Measurements from ENCODE around the gene NUP43.
"Not testable (repeated sequence)": the region's sequence is repeated elsewhere in the genome, so short reads cannot be mapped to it uniquely, and the experiment has no call there.

The NUP43 gene

DNA sequence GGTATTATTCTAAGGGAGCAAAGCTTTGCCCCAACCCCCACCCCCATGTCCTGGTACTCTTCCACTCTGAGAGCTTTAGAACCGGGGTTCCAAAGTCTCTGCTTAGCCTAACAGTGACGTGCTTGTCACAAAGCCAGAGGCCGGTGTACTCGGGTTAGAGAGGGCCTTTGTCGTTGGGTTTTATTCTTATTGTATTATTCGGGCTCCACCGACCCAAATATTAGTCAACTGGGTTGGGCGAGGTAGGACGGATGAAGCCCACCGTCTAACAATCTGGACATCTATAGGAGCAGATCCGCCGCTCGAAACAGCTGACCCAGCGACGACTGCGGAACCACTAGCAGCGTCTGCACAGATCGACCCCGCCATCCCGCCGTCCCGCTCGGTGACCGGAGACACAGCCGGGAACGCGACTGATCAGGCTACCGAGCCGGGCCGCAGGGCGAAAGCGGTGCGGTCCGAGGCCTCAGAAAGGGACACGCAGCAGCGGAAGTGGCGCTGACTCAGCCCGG, 2.8 kb upstream of the NUP43 start:
- not testable (repeated sequence) for DNase-seq

DNA sequence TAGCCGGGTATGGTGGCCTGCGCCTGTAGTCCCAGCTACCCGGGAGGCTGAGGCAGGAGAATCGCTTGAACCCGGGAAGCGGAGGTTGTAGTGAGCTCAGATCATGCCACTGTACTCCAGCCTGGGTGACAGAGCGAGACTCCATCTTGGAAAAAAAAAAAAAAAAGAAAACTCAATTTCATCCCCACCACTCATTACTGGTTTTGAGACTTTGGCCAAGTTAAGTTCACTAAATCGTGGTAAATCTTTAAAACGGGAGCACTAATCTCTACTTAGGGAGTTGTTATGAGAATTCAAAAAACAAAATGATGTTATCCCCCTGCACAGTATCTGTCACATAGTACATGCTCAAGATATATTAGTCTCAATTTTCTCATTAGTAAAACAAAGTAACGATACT, 1.1 kb downstream of the NUP43 start:
- DNase-seq = not testable (repeated sequence)

DNA sequence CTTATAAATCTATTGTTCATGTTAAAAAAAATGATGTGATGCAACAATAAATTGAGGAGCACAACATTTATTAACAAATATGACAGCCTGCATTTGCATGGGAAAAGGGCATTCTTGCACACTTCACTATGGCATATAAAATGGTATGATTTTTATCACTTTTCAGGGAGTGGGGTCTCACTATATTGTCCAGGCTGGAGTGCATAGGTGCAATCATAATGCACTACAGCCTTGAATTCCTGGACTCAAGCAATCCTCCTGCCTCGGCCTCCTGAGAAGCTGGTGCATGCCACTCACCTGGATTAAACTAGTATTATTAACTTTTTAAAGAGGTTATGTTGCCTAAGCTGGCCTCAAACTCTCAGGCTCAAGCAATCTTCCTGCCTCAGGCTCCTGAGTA, 11.4 kb downstream of the NUP43 start:
- no peak for DNase-seq

DNA sequence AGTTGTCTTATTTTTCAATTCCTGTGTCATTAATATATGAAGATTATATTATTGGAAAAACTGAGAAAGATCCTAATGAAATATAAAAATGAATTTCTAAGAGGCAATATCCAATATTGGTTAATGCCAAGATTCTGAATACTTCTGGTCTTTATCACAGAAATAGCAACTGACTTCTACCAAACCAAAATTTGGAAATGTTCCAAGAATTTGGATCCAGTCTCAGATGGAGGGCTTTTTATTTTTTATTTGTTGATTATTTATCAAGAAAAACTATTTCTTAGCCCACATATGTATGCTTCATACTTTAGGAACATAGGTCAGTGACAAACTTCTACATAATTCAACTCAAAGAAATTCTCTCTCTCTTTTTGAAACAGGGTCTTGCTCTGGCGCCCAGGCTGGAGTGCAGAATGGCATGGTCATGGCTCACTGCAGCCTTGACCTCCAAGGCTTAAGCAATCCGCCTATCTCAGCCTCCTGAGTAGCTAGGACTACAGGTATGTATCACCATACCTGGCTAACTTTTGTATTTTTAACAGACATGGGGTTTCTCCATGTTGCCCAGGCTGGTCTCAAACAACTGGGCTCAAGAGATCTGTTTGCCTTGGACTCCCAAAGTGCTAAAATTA, 13.1 kb downstream of the NUP43 start:
- no peak for DNase-seq

DNA sequence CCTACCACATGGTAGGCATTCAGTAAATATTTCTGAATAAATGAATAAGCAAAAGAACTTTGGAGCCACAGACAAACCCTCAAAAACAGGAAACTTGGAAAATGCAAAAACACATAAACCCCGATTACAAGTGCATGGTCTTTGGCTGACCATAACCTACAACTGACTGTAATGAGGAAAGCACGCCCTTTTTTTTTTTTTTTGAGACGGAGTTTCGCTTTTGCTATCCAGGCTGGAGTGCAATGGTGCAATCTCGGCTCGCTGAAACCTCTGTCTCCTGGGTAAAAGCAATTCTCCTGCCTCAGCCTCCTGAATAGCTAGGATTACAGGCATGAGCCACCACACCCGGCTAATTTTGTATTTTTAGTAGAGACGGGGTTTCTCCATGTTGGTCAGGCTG, 16.5 kb downstream of the NUP43 start:
- no peak for DNase-seq

DNA sequence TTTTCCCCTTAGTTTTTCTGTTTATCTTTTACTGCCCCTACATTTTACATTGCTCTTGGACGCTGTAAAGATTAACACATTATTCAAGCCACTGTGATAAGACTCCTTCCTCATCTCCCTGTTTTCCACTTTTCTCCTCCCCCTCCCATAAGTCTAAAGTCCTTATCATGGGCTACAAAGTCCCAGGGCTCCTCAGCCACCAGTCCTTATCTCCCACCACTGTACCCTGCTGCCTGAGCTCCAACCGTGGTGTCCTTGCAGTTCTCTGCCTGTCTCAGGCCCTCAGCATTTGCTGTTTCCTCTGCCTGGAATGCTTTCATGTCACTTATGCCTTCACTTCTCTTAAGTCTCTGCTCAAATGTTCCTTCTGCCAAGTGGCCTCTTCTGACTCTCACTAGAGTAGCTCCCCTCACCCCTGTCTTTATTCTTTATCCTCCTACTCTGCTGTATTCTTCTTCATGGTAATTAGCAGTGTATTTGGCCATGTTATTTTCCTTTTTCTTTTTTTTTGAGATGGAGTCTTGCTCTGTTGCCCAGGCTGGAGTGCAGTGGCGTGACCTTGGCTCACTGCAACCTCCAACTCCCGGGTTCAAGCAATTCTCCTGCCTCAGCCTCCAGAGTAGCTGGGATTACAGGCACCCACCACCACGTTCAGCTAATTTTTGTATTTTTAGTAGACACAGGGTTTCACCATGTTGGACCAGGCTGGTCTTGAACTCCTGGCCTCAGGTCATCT, 17.7 kb downstream of the NUP43 start:
- no peak for DNase-seq

DNA sequence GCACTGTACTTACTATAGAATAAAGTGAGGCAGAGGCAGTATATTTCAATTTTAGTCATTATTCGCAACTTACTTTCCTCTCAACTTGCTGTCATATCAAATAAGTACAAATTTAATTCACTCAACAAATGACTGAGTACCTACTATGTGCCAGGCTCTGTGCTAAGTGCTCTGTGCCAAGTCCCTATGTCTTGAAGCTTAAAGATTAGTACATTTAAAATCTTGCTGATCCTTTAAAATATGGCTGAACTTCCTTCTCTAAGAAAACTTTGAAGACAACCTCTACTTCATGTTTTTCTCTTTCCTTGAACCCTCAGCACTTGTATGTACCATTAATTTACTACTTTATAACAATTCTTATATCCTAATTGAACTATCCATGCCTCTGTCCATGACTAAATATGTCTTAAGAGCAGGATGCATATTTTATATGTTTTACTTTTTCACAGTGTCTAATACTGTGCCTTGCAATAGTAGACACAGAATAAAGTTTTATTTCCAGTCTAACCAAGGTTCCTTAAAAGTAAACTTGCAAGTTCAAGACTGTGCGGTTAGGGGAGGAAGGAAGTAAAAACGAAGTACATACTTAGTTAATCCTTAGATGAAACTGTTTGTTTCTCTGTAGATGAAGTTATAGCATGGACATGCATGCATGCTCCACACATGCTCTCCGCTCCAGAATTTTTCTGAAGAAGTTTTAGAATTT, 18.4 kb downstream of the NUP43 start:
- DNase-seq = no peak

DNA sequence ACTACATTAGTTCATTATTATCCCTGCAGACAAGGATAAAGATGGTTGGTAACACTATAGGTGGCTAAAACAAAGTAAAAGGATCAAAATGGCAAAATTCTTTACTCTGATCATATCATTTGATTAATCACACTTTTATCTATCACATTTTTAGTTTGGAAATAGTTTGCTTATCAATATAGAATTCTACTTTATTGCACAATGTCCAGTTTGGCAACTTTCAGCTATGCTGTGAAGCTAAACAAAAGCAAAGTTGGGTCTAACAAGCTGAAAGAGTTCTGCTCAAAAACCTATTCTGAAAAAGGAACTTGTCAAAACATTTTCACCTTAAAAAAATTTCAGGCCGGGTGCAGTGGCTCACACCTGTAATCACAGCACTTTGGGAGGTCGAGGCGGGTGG, 20.5 kb downstream of the NUP43 start:
- no peak for DNase-seq

DNA sequence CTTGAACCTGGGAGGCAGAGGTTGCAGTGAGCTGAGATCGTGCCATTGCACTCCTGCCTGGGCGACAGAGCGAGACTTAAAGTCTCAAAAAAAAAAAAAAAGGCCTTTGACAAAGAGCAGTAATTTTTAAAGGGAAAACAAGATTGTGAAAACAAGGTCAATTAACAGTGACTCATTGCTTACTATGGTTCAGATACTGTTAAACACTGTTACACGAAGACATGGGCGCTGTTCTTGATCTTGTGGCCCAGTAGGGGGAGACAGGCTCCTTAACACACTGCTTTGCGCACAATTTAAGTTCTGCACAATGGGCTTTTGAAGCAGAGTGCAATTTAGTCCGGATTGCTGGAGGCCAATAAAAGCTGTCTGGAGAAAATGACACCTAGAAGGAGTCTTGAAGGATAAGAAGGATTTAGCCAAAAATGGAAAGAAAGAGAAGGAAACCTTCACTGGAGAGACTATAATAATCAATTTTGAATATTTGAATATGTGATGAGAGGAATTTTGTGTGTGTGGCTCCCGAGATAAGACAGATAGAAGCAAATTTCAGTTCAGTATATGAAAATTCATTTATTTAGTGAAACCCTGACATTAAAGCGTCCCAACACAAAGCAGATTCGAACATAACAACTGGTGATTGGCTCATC, 22.4 kb downstream of the NUP43 start:
- peak; percentile 26 for DNase-seq

DNA sequence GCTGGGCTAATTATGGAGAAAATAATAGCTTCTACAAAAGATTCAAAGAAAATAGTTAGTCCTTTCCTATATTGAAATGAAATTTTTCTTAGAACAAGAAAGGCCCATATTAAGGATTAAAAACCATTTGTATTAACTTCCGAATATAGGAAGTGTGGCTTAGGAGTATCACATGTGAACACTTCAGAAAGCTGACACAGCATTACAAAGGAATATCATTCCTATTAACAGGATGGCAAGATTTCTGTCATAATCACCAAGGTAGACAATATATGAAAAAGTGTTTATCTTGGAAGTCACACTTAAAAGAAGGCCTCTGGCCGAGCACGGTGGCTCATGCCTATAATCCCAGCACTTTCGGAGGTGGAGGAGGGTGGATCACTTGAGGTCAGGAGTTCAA, 23.1 kb downstream of the NUP43 start:
- no peak for DNase-seq

DNA sequence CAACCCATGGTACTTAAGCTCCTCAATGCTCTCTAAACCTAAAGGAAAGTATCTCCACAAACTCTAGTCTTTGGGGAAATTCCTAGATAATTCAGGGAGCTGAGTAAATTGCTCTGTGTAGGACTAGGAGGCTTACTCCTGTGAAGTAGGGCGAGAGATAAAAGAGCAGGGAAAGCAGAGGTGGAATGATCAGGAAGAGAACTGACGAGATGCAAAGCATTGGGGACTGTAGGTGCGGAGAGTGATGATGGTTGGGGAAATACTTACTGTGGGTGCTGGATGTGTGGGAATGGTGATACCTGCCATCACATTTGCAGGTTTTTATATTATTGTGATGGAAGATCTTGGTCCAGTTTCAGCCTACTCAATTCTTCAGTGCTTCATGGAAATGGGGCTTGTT, 26.8 kb downstream of the NUP43 start:
- no peak for DNase-seq

DNA sequence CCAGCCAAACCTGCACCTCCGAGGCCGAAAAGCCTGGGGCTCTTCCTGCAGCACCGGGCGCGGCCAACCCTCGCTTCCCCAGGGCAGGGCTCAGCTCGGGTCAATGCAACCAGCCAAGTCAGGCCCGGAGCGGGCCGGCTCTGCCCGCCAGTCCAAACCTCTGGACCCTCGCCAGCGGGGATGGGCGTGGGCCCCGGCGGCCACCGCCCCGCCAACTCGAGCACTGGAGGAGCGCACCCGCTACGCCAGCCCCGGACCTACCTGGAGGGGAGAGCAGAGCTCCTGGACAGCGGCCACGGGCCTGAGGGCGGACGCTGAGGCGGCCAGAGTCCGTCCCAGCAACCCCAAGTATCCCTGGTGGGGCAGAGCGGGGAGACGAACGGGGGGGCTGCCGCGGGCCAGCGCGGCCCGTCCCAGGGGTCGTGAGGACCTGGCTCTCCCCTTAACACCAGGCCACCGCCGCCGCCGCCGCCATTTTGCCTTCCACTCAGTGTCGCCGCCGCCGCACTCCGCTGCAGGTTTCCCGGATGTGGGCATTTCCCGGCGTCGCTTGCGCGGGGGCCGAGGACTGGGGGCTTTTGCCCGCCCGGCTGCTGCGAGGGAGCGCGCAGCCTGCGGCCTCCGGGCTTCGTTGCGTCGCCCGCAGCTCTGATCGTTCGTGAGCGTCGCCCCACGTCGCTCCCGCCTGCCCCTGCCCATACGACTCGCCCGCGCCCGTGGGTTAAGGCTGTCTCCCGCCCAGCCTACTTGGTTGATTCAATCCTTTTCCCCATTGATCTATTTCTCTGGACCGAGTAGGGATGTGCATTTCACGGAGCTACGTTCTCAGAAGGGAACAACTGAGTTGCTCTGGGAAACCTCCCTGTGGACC, 28.5 kb downstream of the NUP43 start, which contains the start of gene LATS1:
TSS of gene LATS1 (minus strand) at position 514 of the 871 bp plus-strand sequence. CDS start 15,975 bp downstream, outside the sequence.
- peak; percentile 94 for DNase-seq

DNA sequence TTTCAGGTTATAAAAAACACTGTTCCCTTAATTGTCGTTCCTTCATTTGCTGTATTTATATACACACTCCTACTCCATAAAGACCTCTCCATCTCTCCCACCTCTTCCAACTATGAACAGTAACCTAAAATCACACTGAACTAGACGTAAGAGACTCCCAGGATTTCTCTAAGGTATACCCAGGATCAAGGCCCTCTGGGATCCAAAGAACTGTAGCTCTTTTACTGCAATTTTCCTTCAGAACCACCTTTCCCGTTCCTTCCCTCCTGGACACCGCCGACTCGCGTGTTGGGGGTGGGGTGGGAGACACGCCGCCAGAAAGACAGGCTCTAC, 29.1 kb downstream of the NUP43 start:
- no peak for DNase-seq

DNA sequence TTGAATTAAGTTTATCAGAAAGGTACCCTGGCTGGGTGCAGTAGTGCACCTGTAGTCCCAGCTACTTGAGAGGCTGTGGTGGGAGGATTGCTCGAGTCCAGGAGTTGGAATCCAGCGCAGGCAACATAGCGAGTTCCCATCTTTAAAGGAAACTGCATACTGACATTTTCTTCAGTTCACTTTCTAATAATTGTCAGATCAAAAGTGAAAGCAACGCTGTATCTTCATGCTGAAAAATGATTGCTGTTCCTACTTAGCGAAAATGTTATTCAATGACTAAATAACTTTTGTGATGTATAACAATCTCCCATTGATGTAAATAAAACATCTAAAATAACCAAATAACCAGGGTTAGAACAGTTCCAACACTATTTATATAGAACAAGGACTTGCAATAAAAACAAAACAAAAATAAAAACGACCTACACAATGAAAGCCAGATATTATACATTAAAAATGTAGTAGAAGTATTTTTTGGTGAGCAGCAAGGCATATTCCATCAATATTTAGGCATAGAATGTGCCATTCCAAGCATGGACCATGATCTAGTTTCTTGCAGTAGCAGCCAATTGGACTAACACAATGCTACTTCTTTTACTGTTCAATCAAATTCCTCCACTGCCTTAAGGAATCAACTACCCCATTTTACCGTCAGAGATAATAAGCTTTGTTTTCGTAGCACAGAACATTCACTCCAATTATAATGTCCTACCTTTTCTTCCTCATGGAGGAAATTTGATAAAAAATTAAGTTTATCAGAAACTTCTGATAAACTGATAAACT, 30.0 kb downstream of the NUP43 start:
- DNase-seq = no peak

DNA sequence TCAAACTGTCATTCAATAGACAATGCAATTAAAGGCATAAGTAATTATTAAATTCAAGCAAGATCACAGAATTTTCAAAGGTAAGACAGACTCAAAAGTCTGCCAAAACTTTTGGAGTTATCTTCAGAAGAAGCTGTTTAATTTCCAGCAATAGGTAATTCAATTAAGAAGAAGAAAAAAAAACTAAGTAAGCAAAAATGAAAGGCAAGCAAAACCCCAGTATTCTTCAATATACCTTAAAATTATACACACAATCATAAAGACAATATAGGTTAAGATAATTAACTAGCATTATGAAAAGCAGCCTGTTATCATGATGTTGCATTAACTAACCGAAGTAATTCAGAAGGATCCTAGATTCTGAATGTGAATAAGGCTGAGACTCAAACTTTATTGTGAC, 31.9 kb downstream of the NUP43 start:
- no peak for DNase-seq

DNA sequence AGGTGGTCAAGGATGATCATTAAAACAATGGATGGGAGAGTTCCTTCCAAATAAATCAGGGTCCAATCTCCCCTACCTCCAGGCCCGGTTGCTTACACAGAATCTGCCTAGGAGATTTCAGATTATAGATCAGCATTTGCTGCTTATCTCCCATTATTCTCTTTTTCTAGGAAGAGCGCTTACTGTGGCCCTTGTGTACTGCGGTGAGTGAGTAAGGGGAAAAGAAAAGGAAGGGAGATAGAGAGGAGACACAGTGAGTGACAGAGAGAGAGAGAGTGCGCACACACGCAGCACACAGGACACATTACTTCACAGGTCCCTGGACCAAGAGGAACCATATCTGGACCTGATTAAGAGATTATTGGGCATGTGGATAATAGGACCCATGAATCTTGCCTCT, 34.6 kb downstream of the NUP43 start:
- no peak for DNase-seq

DNA sequence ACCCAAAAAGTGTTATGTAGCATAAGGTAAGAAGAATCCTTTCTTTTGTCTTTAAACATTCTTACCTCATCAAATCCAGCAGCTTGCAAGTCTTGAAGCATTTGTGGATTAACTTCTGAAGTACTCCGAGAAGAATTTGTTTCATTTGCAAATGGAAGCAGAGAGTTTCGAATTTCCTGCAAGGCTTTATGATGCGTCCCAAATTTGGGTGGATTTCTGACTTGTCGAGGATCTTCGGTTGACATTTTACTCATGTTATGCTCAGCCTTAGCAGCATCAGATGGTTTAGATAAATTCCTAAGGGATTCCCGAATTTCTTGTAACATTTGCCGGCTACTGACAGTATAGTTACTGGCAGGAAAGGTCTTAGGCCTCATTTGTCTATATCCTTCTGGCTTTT, 44.6 kb downstream of the NUP43 start:
- no peak for DNase-seq

DNA sequence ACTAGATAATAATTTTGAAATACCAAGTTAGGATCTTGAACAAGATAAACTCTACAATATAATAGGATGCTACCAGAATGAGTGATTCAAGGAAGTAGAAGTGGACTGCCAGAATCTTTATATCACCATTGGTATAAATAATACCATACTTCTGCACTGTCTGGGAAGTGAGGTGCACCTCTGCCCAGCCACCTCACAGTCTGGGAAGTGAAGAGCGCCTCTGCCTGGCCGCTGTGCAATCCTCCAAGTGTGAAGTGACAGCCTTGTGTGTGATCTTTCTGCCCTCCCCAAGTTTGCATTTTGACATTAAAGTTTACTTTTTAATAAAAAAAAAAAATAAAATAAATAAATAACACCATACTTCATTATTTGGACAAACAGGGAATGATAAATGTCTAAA, 47.2 kb downstream of the NUP43 start:
- no peak for DNase-seq

DNA sequence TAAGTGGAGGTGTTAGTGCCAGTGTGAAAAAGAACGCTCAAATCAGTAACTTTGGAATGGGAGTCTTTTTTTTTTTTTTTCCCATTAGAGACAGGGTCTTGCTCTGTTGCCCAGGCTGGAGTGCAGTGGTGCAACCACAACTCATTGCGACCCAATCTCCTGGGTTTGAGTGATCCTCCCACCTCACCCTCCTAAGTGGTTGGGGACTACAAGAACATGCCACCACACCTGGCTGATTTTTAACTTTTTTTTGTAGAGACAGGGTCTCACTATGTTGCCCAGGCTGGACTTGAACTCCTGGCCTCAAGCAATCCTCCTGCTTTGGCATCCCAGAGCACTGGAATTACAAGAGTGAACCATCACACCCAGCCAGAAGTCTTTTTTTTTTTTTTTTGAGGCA, 48.2 kb downstream of the NUP43 start:
- DNase-seq = no peak

DNA sequence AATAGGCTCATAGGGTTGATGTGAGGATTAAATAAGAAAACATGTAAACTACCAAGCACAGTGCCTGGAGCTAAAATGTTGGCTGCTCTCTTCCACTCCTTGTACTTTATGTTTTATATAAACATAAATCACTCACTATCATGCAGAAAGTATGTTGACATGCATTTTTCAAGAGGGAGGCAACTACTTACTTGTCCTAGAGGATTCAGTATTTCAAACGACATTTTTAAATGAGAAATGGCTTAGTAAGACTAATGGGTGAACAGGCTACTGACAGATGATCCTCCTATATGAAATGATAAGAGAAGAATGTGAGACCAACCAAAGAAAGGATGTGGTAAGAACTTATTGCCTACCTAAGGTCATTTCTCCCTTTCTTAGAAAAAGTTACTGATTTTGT, 49.4 kb downstream of the NUP43 start:
- no peak for DNase-seq

DNA sequence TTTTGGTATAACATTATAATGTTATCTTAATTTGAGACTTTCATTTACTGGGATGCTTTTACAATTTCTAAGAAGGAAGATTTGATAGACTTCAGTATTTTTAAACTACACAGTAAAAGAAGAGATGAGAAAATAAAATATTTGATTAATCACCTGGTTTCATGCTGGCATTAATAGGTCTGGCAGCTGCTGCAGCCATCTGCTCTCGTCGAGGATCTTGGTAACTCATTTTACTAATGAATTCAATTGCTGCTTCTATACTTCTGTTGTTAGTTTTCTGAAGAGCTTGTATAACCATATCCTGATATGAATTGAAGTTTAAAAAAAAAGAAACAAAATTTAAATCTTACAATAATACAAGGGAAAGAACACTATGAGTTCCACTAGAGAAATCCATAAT, 51.4 kb downstream of the NUP43 start:
- no peak for DNase-seq

DNA sequence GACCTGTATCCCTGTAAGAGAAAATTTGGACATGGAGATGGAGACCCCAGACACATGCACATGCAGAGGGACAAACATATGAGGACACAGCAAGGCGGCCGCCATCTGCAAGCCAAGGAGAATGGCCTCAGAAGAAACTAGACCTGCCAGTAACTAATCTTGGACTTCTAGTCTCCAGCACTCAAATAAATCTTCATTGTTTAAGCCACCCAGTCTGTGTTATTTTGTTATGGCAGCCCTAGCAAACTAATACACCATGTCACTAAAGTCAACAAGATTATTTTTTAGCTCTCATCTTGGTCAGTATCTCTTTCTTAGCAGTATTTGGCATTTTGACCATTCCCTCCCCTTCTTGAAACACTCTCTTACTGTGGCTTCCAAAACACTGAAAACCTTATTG, 55.1 kb downstream of the NUP43 start:
- DNase-seq = no peak

Measured in femur (tissue), 1 donor.